Subcutaneous abdominal adipose tissue (tissue), 5 donors: ENCODE measurements around the gene IBTK.
"Not testable (repeated sequence)": the region's sequence is repeated elsewhere in the genome, so short reads cannot be mapped to it uniquely, and the experiment has no call there.

Experiments
- H3K27ac ChIP-seq: one replicate; pipeline ENCODE4 v1.7.0; 2013; ENCODE audit warnings: low read depth, mild to moderate bottlenecking, inconsistent platforms, low read length, moderate library complexity
- H3K27me3 ChIP-seq, 5 donors: one replicate each; pipeline ENCODE4 v1.7.0; 2013; ENCODE audit warnings: low read length in 5 of 5, inconsistent platforms in 1 of 5; ENCODE audit not compliant: control insufficient read depth in 5 of 5, insufficient read depth in 4 of 5
- H3K36me3 ChIP-seq, 5 donors: one replicate each; pipeline ENCODE4 v1.7.0; 2013; ENCODE audit warnings: low read length in 5 of 5; ENCODE audit not compliant: control insufficient read depth in 5 of 5, insufficient read depth in 5 of 5
- H3K4me1 ChIP-seq, 5 donors: one replicate each; pipeline ENCODE4 v1.7.0; 2013; ENCODE audit warnings: low read length in 5 of 5, mild to moderate bottlenecking in 3 of 5, moderate library complexity in 1 of 5; ENCODE audit not compliant: control insufficient read depth in 5 of 5, insufficient read depth in 5 of 5
- H3K4me3 ChIP-seq, 5 donors: one replicate each; pipeline ENCODE4 v1.7.0; 2013; ENCODE audit warnings: low read length in 5 of 5, low read depth in 1 of 5
- H3K9ac ChIP-seq, 5 donors: one replicate each; pipeline ENCODE4 v1.7.0; 2013; ENCODE audit warnings: low read length in 5 of 5, mild to moderate bottlenecking in 4 of 5, moderate library complexity in 3 of 5
- H3K9me3 ChIP-seq, 5 donors: one replicate each; pipeline ENCODE4 v1.7.0; 2013; ENCODE audit warnings: low read length in 5 of 5; ENCODE audit not compliant: control insufficient read depth in 5 of 5
- donor health status: healthy.
- donor health status: healthy.
- donor health status: healthy.
- donor health status: healthy.
- donor health status: healthy.

IBTK gene

GRCh38 chr6:82182756-82183155 is 64.8 kb downstream of the IBTK start:
- H3K27me3 ChIP-seq = no peaks in the 10 kb centered on the region
- H3K36me3 ChIP-seq = peaks cover 14 to 52% (median 26%) of the 10 kb centered on the region in 5 donors
- no peaks in the 10 kb centered on the region for H3K9me3 ChIP-seq
- peaks cover 0 to 8% (median 5%) of the 10 kb centered on the region in 5 donors for H3K4me1 ChIP-seq
- H3K27ac ChIP-seq = no peak overlapping the region
- H3K4me3 ChIP-seq = no peak overlapping the region
- no peak overlapping the region for H3K9ac ChIP-seq

GRCh38 chr6:82179415-82179814 is 68.1 kb downstream of the IBTK start:
- H3K4me3 ChIP-seq = no peak overlapping the region
- no peaks in the 10 kb centered on the region for H3K27me3 ChIP-seq
- H3K9ac ChIP-seq = no peak overlapping the region
- no peak overlapping the region for H3K27ac ChIP-seq
- H3K9me3 ChIP-seq = no peaks in the 10 kb centered on the region
- peaks cover 15 to 44% (median 30%) of the 10 kb centered on the region in 5 donors for H3K36me3 ChIP-seq
- H3K4me1 ChIP-seq = no peaks in the 10 kb centered on the region

GRCh38 chr6:82178759-82179112 is 68.8 kb downstream of the IBTK start:
- peaks cover 17 to 42% (median 34%) of the 10 kb centered on the region in 5 donors for H3K36me3 ChIP-seq
- no peaks in the 10 kb centered on the region for H3K27me3 ChIP-seq
- no peak overlapping the region for H3K27ac ChIP-seq
- no peaks in the 10 kb centered on the region for H3K9me3 ChIP-seq
- H3K4me1 ChIP-seq = no peaks in the 10 kb centered on the region
- no peak overlapping the region for H3K9ac ChIP-seq
- H3K4me3 ChIP-seq = no peak overlapping the region

- Histone ChIP-seq H3K36me3 (peaks cover 18 to 41% (median 36%) of the 10 kb centered on the region in 5 donors), H3K4me1 (no peaks in the 10 kb centered on the region), H3K27ac (no peak overlapping the region), H3K4me3 (no peak overlapping the region), H3K9me3 (no peaks in the 10 kb centered on the region), H3K27me3 (no peaks in the 10 kb centered on the region), H3K9ac (no peak overlapping the region)
These were observed 69.3 kb downstream of the IBTK start for GRCh38 chr6:82178077-82178758.

- no peak overlapping the region for H3K9ac ChIP-seq
- no peaks in the 10 kb centered on the region for H3K9me3 ChIP-seq
- no peaks in the 10 kb centered on the region for H3K4me1 ChIP-seq
- no peak overlapping the region for H3K27ac ChIP-seq
- H3K4me3 ChIP-seq = no peak overlapping the region
- H3K36me3 ChIP-seq = peaks cover 31 to 49% (median 42%) of the 10 kb centered on the region in 5 donors
- no peaks in the 10 kb centered on the region for H3K27me3 ChIP-seq
These were observed 70.9 kb downstream of the IBTK start for GRCh38 chr6:82176616-82177015.

- Histone ChIP-seq H3K9ac (no peak overlapping the region), H3K36me3 (peaks cover 26 to 59% (median 41%) of the 10 kb centered on the region in 5 donors), H3K4me1 (no peaks in the 10 kb centered on the region), H3K9me3 (no peaks in the 10 kb centered on the region), H3K27ac (no peak overlapping the region), H3K27me3 (no peaks in the 10 kb centered on the region), H3K4me3 (no peak overlapping the region)
These were observed 75.0 kb downstream of the IBTK start for GRCh38 chr6:82172594-82172993.

- Histone ChIP-seq H3K4me1 (no peaks in the 10 kb centered on the region), H3K36me3 (peaks cover 26 to 56% (median 41%) of the 10 kb centered on the region in 5 donors), H3K9me3 (no peaks in the 10 kb centered on the region), H3K27me3 (no peaks in the 10 kb centered on the region), H3K9ac (no peak overlapping the region), H3K4me3 (no peak overlapping the region), H3K27ac (no peak overlapping the region)
These were observed 78.2 kb downstream of the IBTK start for GRCh38 chr6:82169138-82169876.

- Histone ChIP-seq H3K9me3 (no peaks in the 10 kb centered on the region), H3K27me3 (no peaks in the 10 kb centered on the region), H3K4me1 (no peaks in the 10 kb centered on the region), H3K4me3 (no peak overlapping the region), H3K36me3 (peaks cover 10 to 38% (median 23%) of the 10 kb centered on the region in 5 donors), H3K9ac (no peak overlapping the region), H3K27ac (no peak overlapping the region)
These were observed 81.1 kb downstream of the IBTK start for GRCh38 chr6:82166493-82166892.

- Histone ChIP-seq H3K4me3 (no peak overlapping the region), H3K27ac (no peak overlapping the region), H3K36me3 (peaks cover 0 to 2% (median 0%) of the 10 kb centered on the region in 5 donors), H3K9me3 (no peaks in the 10 kb centered on the region), H3K9ac (no peak overlapping the region), H3K27me3 (no peaks in the 10 kb centered on the region), H3K4me1 (no peaks in the 10 kb centered on the region)
These were observed 87.1 kb downstream of the IBTK start for GRCh38 chr6:82160255-82160990.

- not testable (repeated sequence) for H3K4me1 ChIP-seq, H3K4me3 ChIP-seq, H3K27me3 ChIP-seq, H3K27ac ChIP-seq, H3K36me3 ChIP-seq, H3K9ac ChIP-seq, H3K9me3 ChIP-seq
These were observed 94.8 kb downstream of the IBTK start for GRCh38 chr6:82152786-82153185.
